Measurements from ENCODE around the gene PPM1L. TPM values are rescaled to one million over a fixed set of nuclear protein-coding genes. Genes with fewer than 3 reads are reported as not detected.

The PPM1L gene
- polyA plus RNA-seq, 3 donors from 2014 or later, result 14.8 to 35.5 (median 20.5) TPM

GRCh38 chr3:160748787-160749186 is 7.2 kb upstream of the PPM1L start:
- peaks cover 0 to 8% (median 8%) of the 10 kb centered on the region in 3 donors for H3K36me3 Mint-ChIP-seq
- peaks cover 1 to 3% (median 3%) of the 10 kb centered on the region in 3 donors for H3K27me3 Mint-ChIP-seq (ENCODE audit: low read depth in 3 of 3)
- H3K4me1 Mint-ChIP-seq, result peaks cover 0 to 11% of the 10 kb centered on the region in 2 donors
- H3K4me3 Mint-ChIP-seq, result no peak overlapping the region
- H3K27ac Mint-ChIP-seq, result no peak overlapping the region
- no peaks in the 10 kb centered on the region for H3K9me3 Mint-ChIP-seq
- DNase-seq, result no peak

DNA sequence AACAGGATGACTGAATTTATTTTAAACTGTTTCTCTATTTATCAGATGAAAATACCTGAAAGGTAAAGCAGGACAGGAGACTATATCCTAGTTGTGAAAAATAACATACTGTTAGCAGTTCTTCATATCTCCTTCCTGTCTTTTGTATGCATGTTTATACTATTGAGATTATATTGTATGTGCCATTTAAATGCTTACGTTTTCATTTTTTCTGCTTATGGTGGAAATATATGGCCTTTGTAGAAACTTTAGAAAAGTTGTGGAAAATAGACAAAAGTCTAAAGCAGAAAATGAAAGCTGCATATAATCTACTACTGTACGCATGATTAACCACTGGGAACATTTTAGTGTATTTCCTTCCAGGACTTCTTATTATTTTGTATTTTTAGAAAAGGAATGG is 2.1 kb upstream of the PPM1L start:
- no peak for DNase-seq
- Mint-ChIP-seq H3K4me1 (peaks cover 36 to 42% of the 10 kb centered on the region in 2 donors), H3K4me3 (peak overlapping the region; percentile 95 to 100 (median 99)), H3K9me3 (no peaks in the 10 kb centered on the region), H3K36me3 (peaks cover 0 to 8% (median 4%) of the 10 kb centered on the region in 3 donors), H3K27ac (peak overlapping the region; percentile 90 to 99 (median 96)), H3K27me3 (ENCODE audit: low read depth in 3 of 3) (peaks cover 7 to 18% (median 15%) of the 10 kb centered on the region in 3 donors)

- DNase-seq, result peak; percentile 33 to 38 (median 35)
- Mint-ChIP-seq H3K27me3 (ENCODE audit: low read depth in 3 of 3) (peaks cover 7 to 18% (median 15%) of the 10 kb centered on the region in 3 donors), H3K4me1 (peaks cover 41 to 47% of the 10 kb centered on the region in 2 donors), H3K36me3 (peaks cover 0 to 8% (median 4%) of the 10 kb centered on the region in 3 donors), H3K27ac (peak overlapping the region; percentile 90 to 99 (median 96)), H3K9me3 (no peaks in the 10 kb centered on the region), H3K4me3 (peak overlapping the region; percentile 95 to 100 (median 99))
These were observed 1.6 kb upstream of the PPM1L start for GRCh38 chr3:160754371-160754854.

DNA sequence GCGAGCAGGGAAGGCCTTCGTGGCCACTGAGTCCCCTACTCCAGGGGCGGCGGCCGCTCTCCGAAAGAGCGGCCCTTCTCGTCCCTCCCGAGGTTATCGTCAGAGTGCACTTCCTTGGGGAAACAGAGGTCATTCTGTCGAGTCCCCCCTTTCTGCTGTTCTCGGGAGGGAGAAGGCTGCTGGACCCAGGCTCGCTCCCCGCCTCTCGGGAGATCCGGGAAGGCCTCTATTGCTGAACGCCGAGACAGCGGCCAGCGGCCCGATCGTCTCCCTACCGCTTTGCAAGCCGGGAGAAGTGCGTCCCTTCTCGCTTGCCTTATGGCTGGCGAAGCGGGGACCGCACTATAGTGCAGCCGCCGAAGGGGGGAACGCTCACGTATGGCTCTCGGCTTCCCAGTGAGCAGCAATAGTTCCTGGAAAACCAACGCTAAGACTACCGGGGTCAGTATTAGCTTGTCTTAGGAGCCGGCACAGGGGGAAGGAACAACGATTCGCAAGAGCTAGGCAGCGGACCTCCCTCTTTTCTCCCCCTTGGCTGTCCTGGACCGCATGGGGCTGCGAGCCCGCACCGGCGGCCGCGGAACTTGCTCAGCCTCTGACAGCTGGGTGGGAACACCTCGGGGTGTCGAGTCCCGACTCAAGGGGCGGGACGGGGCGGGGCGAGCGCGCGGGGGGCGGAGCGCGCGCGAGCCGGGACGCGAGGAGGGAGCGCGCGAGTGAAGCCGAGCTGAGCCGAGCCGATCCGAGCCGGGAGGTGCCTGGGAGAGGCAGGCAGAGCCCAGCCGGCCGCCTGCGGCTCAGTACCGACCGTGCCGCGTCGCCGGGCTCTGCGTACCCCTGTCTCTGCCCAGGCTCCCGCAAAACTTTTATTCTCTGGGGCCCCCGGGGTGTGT is 930 bp upstream of the PPM1L start:
- Mint-ChIP-seq H3K27ac (peak overlapping the region; percentile 90 to 99 (median 96)), H3K4me3 (peak overlapping the region; percentile 95 to 100 (median 99)), H3K27me3 (ENCODE audit: low read depth in 3 of 3) (peaks cover 7 to 18% (median 15%) of the 10 kb centered on the region in 3 donors), H3K36me3 (peaks cover 0 to 8% (median 4%) of the 10 kb centered on the region in 3 donors), H3K4me1 (peaks cover 48 to 54% of the 10 kb centered on the region in 2 donors), H3K9me3 (no peaks in the 10 kb centered on the region)
- DNase-seq, result peak; percentile 90 to 92 (median 92)

- Mint-ChIP-seq H3K9me3 (no peaks in the 10 kb centered on the region), H3K4me1 (peaks cover 64 to 77% of the 10 kb centered on the region in 2 donors)
These were observed 1.4 kb downstream of the PPM1L start for GRCh38 chr3:160757233-160758106.

DNA sequence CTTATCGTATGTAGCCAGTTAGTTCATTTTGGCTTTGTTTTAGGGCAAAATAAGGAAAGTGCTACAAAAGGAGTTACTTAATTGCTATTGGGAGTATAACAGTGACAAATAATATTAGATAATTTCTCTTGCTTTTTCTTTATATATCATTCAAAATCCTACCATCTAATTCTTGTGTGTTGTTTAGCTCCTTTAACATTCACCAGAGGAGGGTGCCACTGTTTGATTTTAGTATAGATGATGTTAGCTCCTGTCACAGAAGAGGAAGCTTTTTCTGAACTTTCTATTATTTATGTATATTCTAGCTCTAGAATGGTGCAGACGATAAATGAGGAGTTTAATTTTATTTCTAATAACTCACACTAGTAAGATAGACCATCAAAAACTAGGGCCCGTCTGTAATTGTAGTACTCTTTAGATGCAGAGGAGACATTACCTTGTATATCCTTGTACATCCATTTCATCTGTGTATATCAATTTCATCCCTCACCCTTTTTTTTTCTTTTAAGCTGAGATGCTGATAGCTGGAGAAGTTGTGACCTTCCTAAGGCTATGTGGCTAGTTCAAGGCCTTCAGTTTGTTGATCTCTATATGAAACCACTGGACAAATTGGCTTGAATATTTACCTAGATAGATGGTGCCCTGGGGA is 3.0 kb downstream of the PPM1L start:
- Mint-ChIP-seq H3K4me3 (peak overlapping the region; percentile 69 to 100 (median 99)), H3K9me3 (no peaks in the 10 kb centered on the region), H3K36me3 (peaks cover 5 to 19% (median 13%) of the 10 kb centered on the region in 3 donors), H3K27ac (peak overlapping the region in 3 of 6 donors; percentile 4 to 29 (median 20)), H3K27me3 (ENCODE audit: low read depth in 3 of 3) (peaks cover 7 to 19% (median 15%) of the 10 kb centered on the region in 3 donors), H3K4me1 (peaks cover 74 to 87% of the 10 kb centered on the region in 2 donors)
- peak in 1 of 3 donors; percentile 3 for DNase-seq

More at GRCh38 chr3:160757233-160758106, 1.4 kb downstream of the PPM1L start:
- Mint-ChIP-seq H3K4me3 (peak overlapping the region; percentile 95 to 100 (median 99)), H3K36me3 (peaks cover 5 to 14% (median 12%) of the 10 kb centered on the region in 3 donors), H3K27me3 (ENCODE audit: low read depth in 3 of 3) (peaks cover 7 to 19% (median 15%) of the 10 kb centered on the region in 3 donors), H3K27ac (peak overlapping the region; percentile 88 to 96 (median 90))
- DNase-seq, result peak; percentile 12 to 22 (median 20)

DNA sequence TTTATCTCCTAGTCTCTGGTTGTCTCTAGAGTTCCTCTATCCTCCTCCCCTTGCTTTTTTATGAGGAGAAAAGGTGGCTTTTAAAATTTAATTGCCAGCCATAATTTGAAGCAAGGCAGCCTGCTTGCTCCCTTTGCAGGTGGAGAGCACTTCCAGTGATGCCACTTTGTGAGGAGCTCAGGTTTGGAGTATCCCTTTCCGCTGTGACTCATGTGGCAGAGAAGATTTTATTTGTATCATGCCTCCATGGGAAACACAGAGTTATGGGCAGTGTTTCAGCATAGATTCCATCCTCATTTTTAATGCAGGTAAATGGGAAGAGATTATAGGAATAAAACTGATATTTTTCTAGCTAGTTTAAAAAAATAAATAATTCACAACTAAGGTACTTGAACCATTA is 7.0 kb downstream of the PPM1L start:
- Mint-ChIP-seq H3K27ac (peak overlapping the region in 1 of 6 donors; percentile 24), H3K27me3 (ENCODE audit: low read depth in 3 of 3) (peaks cover 0 to 3% (median 0%) of the 10 kb centered on the region in 3 donors), H3K36me3 (peaks cover 10 to 26% (median 16%) of the 10 kb centered on the region in 3 donors), H3K4me1 (peaks cover 53 to 85% of the 10 kb centered on the region in 2 donors), H3K4me3 (no peak overlapping the region), H3K9me3 (no peaks in the 10 kb centered on the region)
- no peak for DNase-seq

DNA sequence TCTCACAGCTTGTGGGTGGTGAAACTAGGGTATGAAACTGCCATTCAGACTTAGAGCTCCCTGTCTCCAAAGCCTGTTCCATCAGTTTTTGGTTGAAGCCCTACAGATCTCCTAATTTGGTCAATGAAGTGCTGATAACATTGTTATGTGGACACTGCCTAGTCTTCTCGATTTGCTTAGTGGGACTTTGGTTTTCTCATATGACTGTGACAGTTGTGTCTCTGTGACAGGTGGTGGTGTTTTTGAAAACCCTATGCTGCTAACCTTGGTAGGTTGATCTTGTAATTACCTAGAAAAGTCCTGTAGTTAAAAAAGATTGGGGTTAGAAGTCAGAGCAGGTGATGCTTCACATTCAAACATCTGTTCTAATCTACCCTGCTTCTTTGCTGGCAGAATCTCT is 9.2 kb downstream of the PPM1L start:
- Mint-ChIP-seq H3K27me3 (ENCODE audit: low read depth in 3 of 3) (peaks cover 0 to 2% (median 0%) of the 10 kb centered on the region in 3 donors), H3K27ac (peak overlapping the region in 1 of 6 donors; percentile 76), H3K4me3 (no peak overlapping the region), H3K9me3 (no peaks in the 10 kb centered on the region), H3K4me1 (peaks cover 44 to 85% of the 10 kb centered on the region in 2 donors), H3K36me3 (peaks cover 10 to 33% (median 16%) of the 10 kb centered on the region in 3 donors)
- no peak for DNase-seq

- DNase-seq, result no peak
- Mint-ChIP-seq H3K9me3 (no peaks in the 10 kb centered on the region), H3K27ac (peak overlapping the region in 1 of 6 donors; percentile 6), H3K36me3 (peaks cover 3 to 22% (median 5%) of the 10 kb centered on the region in 3 donors), H3K4me1 (peaks cover 31 to 76% of the 10 kb centered on the region in 2 donors), H3K27me3 (ENCODE audit: low read depth in 3 of 3) (no peaks in the 10 kb centered on the region), H3K4me3 (no peak overlapping the region)
These were observed 12.0 kb downstream of the PPM1L start for GRCh38 chr3:160768031-160768430.

DNA sequence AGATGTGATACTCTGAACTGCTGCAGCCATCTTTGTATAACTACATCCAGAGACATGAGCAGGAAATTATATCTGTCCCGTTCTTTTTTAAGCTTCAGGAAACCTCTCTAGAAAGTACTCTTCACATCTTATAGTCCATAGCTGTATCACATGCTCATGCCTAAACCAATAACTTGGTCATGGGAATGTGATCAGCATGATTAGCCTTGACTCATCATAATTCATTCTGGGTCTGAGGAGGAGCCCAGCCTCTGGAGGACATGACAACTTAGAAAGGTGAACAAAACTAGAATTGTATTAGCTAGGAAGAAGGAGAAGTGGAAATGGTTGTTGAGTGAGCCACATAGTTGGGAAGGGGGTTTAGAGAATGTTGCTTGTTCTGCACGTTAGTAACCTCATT is 12.9 kb downstream of the PPM1L start:
- Mint-ChIP-seq H3K36me3 (peaks cover 3 to 18% (median 5%) of the 10 kb centered on the region in 3 donors), H3K9me3 (no peaks in the 10 kb centered on the region), H3K27me3 (ENCODE audit: low read depth in 3 of 3) (no peaks in the 10 kb centered on the region), H3K27ac (no peak overlapping the region), H3K4me1 (peaks cover 32 to 76% of the 10 kb centered on the region in 2 donors), H3K4me3 (no peak overlapping the region)
- DNase-seq, result no peak

GRCh38 chr3:160771811-160772459 is 15.9 kb downstream of the PPM1L start:
- H3K4me1 Mint-ChIP-seq, result peaks cover 40 to 76% of the 10 kb centered on the region in 2 donors
- peaks cover 0 to 11% (median 0%) of the 10 kb centered on the region in 3 donors for H3K36me3 Mint-ChIP-seq
- peaks cover 0 to 1% (median 0%) of the 10 kb centered on the region in 3 donors for H3K27me3 Mint-ChIP-seq (ENCODE audit: low read depth in 3 of 3)
- no peak for DNase-seq
- H3K9me3 Mint-ChIP-seq, result no peaks in the 10 kb centered on the region
- H3K4me3 Mint-ChIP-seq, result no peak overlapping the region
- no peak overlapping the region for H3K27ac Mint-ChIP-seq

GRCh38 chr3:160773722-160774121 is 17.7 kb downstream of the PPM1L start:
- DNase-seq, result no peak
- Mint-ChIP-seq H3K4me1 (peaks cover 45 to 76% of the 10 kb centered on the region in 2 donors), H3K4me3 (peak overlapping the region in 4 of 5 donors; percentile 0 to 26 (median 8)), H3K9me3 (no peaks in the 10 kb centered on the region), H3K27me3 (ENCODE audit: low read depth in 3 of 3) (peaks cover 0 to 1% (median 0%) of the 10 kb centered on the region in 3 donors), H3K36me3 (peaks cover 0 to 8% (median 0%) of the 10 kb centered on the region in 3 donors), H3K27ac (peak overlapping the region; percentile 5 to 75 (median 31))

All from immature natural killer cell (primary cell).